AG09319 (cell line): ENCODE data around the gene WTAP.

Experiments
- DNase-seq: peaks from one replicate; pipeline ENCODE4 v3.0.0-alpha.2; 2010; ENCODE audit warnings: low read depth; ENCODE audit errors: extremely low read depth
- CTCF ChIP-seq: IDR thresholded peaks from 2 replicates; pipeline ENCODE4 v1.5.1; 2011; ENCODE audit warnings: low read depth, mild to moderate bottlenecking, inconsistent platforms, low read length, moderate library complexity

Gene WTAP

GRCh38 chr6:159777240-159777904 is 50.1 kb downstream of the WTAP start:
- DNase-seq: no peak
- no peak for TF ChIP-seq CTCF

GRCh38 chr6:159778131-159778530 is 50.8 kb downstream of the WTAP start:
- TF ChIP-seq CTCF: no peak
- no peak for DNase-seq

GRCh38 chr6:159778542-159779103 is 51.3 kb downstream of the WTAP start:
- TF ChIP-seq CTCF: no peak
- DNase-seq: no peak

GRCh38 chr6:159788276-159788675 is 61.0 kb downstream of the WTAP start:
- TF ChIP-seq CTCF: no peak
- DNase-seq: no peak

- TF ChIP-seq CTCF: no peak
Observed at GRCh38 chr6:159788753-159789376, 61.6 kb downstream of the WTAP start.

GRCh38 chr6:159789377-159790148 is 62.3 kb downstream of the WTAP start, which contains the start of gene TCP1:
TSS of gene TCP1 (minus strand) at chr6:159789602. CDS start at chr6:159789468, 134 bp downstream.
- peak; percentile 99 for DNase-seq
- no peak for TF ChIP-seq CTCF

More at GRCh38 chr6:159788753-159789376, 61.6 kb downstream of the WTAP start:
- DNase-seq: peak; percentile 4
